GM18517 (cell line): ENCODE measurements around the gene IDH3A.
A peak's percentile ranks its signal among the peaks of the same experiment; 100 is the strongest.

Source experiments
- ATAC-seq: cut with Tn5 transposase; IDR thresholded peaks from one replicate; pipeline ENCODE4 v1.9.1; 2021; ENCODE audit warnings: mild to moderate bottlenecking, moderate library complexity; ENCODE audit not compliant: unreplicated experiment

IDH3A gene

DNA sequence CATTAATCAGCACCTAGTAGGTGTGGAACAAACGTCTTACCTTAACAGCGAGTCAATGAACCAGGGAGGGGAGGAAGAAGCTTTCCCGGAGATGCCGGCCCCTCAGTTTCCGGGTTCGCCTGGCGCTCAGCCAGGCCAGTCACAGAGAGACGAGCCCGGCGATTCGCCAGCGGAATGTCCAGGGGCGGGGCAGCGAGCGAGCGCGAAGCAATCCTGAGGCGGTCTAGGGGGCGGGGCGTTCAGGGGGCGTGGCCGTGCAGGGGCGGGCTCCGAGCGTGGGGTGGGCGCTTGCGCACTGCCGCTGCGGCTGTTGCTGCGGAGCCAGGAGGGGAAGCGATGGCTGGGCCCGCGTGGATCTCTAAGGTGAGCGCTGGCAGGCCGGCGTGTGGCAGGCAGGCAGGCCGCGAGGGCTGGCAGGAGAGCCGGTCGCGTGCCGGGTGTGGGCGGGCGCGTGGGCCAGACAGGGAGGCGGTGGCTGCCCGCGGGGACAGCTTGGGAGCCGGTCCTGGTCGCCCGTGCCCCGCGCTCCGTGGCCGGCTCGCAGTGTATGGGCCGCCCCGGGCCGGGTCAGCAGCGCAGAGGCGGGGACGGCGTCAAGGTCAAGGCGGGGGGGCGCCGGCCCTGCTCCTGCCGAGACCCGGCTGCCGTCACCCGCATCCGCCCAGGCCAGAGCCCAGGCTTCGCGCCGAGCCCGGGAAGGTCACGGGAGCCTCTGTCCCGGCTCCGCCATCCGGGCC lies at the start of gene IDH3A:
TSS of gene IDH3A (plus strand) at position 295 of the 737 bp plus-strand sequence. CDS start at position 337, 42 bp downstream.
- peak; percentile 68 for ATAC-seq

DNA sequence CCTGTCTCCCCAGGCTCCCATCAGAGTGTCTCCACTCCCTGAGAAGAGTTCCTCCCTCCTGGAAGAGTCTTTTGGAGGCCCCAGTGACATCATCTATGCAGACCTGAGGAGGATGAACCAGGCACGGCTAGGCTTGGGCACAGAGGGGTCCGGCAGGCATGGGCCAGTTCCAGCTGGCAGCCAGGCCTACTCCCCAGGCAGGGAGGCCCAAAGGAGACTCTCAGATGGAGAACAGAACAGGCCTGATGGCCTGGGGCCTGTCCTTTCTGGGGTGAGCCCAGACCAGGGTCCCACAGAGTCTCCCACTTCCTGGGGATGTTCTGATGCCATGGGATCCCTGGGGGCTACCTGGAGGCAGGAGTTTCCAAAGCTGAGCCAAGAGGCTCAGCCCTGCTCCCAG lies 48.3 kb upstream of the IDH3A start:
- ATAC-seq: no peak

DNA sequence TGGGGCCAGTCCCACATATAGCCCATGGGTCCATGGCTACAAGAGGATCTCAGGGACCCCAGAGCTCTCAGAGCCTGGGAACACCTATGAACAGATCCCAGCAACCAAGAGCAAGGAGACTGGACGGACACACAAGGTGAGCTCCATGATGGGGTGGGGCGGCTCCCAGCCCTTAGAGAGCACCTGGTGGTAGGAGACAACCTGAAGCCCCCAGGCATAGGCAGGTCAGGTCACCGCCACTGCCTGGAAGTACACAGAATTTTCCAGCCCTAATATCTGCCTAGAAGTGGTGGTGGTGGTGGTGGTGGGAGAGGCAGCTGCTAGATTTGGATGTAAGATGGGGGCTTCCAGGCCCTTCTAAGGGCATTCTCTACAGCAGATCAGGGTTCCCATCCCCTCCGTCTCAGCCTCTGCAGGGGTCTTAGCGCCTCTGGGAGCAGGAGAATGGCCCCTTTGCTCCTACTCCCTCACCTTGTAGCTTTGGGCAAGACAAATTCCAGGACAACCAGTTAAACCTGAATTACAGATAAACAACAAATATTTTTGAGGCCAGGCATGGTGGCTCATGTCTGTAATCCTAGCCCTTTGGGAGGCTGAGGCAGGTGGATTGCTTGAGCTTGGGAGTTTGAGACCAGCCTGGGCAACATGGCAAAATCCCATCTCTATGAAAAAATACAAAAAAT lies 47.6 kb upstream of the IDH3A start:
- ATAC-seq: no peak

DNA sequence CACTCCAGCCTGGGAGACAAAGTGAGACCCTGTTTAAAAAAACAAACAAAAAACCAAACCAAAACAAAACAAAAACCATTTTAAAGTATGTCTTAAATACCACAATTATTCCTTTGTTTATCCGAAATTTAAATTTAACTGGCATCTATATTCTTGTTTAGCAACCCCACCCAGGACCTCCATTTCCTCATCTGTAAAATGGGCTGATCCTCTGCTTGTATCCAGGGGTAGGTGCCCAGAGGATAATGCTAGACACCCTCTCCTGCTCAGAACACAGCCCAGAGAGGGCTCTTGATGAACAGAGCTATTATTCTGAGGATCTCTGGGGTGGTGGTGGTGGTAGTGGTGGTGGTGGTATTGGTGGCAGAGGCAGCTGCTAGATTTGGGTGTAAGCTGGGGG lies 47.0 kb upstream of the IDH3A start:
- no peak for ATAC-seq

DNA sequence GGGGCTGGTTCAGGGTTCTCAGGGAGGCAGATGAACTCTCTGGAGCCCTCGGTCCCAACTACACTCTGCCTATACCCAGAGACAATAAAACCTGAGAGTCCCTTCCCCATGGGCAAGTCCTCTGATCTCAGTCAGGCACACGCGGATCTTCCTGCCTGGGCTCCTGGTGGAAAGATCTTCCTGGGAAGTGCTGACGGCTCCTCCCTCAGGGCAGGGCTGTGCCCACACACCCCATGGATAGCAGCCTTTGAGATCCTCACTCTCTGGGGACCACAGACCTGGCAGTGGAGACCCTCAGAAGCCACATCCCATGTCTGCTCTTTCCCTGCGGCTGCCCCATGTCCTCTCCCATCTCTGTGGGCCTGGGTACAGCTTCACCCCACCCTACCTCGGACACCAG lies 46.4 kb upstream of the IDH3A start:
- ATAC-seq: no peak

DNA sequence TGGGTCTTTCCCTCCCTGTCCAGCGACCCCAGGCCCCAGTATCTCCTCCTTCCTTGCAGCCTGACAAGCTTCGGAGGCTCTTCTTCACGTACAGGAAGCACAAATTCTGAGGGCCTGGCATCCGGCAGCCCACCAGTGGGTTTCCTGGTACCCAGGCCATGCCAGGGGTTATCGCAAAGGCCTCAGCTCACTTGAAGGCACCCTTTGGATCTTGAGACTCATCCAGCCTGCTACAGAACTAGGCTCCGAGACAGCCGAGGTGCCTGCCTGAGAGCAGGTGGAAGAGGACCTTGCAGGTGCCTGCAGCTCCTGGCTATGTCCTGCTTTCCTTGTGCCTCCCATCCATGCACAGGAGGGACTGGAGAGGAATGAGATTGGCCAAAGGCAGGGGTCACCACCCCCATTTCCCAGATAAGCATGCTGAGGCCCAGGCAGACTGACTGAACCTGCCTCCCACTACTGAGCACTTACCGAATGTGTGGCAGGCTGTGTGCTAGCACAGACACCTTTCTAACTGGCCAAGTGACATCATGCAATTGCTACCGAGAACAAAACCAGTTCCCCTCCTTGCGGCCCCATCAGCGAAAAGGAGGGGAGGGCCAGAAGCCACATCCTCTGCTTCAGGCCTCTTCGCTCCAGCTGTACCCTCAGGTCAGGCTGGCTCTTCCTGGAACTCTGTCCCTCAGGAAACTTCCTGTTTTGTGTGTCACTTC lies 45.6 kb upstream of the IDH3A start:
- ATAC-seq: peak; percentile 68

DNA sequence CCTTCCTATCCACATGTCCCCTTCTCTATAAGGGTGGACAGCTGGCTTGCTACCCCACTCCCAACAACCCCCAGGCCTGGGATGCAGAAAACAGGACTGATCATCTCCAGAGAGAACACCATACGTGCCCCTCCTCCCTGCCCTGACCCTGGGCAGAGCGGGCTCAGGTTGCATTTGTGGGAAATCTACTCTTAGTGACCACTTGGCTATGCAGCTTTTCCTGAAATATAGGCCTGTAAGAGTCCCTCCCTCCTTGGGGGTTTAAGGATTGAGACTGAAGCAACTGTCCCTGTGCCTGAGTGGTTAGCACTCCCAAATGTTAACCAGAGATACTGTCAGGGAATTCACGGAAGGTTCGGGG lies 45.1 kb upstream of the IDH3A start:
- no peak for ATAC-seq

DNA sequence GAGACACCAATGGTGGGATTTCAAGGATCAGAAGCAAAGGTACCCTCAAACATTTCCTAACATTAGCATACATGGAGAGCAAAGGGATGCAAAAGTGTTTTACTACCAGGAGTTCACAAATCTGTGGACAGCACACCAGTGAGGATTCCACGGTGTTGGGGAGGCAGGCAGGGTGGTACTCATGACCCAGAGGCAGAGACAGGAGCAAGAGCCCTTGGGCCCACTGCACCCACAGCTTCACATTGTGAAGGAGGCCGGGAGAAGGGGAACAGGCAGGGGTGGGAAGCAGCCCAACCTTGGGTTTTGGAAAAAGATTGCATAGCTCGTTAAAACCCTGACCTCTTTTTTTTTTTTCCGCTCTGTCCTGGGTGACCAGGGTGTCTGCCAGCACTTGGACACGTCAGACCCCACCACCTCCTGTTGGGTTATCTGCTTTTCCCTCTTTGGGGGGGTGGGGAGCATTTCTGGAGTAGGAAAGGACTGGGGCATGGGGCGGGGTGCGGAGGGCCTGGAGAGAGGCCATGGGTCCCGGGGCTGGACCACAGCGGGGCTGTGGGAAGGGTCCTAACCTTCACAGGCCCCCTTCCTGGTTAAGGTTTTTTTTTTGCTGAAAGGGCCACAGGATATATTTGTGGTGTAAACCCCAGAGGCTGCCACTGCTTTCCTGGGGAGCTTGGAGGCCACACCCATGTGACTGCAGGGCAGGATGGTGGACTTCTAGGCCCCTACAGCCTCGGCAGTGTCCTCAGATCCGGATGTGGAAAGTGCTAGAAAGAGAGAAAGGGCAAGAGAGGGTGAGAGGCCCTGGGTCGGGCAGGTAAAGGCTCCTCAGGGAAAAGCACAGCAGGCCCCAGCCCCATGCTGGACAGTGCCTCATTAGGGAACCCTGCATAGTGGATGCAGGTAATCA lies 44.3 kb upstream of the IDH3A start:
- no peak for ATAC-seq

DNA sequence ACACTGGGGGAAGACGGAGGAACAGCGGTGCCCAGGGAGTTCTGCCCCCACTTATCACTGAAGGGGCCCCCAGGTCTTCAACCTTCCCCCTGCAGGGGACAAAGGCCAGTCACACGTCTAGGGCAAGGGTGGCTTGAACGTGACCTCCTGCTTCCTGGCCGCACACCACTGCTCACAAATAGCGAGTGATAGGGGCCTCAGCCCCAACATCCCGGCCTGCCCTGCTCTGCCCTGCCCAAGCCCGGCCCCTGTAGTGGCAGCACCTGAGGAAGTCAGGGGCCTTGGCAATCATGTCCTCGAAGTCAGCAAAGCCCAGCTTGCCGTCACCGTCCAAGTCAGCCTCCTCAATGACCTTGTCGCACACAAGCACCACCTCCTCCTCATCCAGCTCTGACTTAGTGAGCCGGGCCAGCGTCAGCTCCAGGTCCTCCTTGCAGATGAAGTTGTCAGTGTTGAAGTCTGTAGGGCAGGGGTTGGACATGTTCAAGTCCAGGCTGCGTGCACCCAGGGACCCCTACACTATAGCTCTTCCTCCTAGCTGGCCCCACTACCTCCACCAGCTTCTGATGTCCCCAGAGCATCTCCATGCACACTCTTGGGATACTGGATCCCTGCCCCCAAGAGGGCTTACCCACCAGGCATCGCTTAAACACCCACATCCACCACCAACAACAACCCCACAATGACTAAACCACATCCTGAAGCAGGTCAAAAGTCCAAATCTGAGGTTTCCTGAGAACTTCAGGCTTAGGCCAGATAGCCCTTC lies 43.5 kb upstream of the IDH3A start:
- ATAC-seq: no peak

DNA sequence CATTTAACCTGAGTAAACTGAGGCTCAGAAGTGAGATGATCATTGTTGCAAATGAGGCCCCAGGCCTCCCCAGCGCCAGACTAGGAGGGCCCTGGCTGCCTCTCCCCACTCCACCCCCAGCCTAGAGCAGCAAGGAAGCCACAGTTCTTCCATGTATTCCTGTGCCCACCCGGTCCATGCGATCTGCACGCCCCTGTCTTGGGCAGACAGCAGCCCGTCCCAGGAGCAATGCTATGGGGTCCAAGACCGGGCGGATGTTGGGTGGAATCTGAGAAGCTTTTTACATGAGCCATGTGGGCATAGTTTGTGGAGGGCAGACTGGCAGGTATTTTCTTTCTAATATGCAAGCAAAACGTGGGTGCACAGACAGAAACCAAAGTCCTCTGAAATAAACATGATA lies 41.7 kb upstream of the IDH3A start:
- no peak for ATAC-seq

DNA sequence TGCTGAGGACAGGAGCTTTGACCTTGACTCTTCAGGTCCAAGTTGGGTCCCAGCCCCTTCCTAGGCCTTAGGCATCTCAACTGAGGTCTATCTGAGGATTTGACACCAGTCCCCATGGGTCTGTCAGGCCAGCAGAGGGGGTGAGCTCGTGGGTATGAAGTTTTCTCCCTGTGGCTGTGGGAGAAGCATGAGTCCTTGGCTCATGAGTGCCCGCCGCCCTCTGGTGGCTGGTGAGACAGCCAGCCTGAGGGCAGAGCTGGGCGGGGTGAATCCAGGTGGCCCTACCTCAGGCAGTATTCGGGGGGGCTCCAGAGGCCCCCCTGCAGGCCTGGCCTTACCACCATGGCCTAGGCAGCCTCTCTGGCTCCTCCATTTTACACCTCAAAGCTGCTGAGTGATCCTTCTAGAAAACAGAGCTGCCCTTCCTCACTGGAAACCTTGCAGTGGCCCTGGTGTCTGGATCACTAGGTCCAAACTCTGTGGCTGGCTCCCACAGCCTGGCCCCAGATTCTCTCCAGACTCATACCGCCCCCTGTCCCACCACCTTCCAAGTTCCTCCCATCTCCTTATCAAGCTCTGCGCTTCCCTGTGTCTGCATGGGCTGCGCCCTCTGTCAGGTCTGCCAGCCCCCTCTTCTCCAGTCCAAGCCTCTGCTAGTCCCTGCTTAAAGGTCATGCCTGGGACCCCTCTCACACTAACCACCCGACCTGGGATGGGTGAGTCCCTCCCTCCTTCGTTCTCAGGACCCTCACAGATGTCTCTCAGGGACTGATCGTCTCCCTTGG lies 40.7 kb upstream of the IDH3A start:
- no peak for ATAC-seq

DNA sequence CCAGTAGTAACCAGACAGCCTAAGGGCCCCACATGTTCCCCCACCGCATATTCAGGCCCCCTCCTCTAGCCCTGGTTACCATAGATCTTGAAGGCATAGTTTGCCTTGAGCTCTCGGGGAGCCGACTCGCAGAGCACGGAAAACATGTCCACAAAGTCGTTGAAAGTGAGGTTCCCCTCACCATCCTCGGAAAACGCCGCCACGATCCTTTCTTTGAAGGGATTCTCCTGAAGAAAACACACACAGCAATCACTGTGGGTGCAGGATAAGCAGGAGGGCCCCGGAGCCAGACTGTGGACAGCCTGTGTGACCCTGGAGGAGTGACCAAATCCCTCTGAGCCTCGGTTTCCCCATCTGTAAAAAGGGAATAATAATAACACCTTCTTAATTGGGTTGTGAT lies 40.0 kb upstream of the IDH3A start:
- no peak for ATAC-seq

DNA sequence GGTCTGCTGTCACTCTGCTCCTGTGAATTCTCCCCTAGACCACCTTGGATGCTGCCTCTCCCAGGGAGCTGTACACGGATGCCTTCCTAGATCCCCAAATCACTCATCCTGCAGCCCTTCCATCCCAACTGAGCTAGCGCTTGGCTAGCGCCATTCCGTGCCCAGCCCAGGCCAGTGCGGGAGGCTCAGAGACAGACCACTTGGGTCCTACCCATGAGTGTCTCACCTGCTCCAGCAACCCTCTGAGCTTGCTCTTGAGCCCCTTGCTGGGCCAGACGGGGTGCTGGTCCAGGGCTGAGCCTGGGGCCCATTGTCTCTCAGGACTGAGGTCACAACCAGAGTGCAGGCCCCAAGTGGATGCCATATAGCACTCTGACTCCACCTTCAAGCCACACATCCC lies 39.1 kb upstream of the IDH3A start:
- ATAC-seq: no peak

DNA sequence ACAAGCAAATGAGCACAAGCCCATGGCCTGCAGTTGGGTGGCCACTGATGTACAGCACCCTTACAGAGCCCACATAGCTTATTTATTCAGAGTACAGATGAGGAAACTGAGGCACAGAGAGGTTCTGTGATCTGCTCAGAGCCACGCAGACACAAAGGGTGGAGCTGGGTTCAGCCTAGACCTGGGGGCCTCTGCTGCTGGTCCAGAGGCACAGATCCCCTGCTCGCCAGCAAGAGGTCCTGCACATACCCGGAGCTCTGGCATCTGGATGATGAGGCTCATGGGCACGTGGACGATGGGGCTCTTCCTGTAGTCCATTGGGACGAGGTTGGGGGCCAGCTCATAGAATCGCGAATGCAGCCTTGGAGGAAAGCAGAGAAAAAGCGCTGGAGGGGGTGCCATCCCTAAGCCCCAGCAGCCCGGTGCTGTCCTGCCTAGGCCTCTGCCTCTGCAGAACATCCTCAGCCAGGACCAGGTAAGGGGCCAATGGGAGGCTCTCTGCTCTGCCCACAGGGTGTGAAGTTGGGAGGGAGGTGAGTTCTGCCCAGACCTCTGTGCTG lies 38.2 kb upstream of the IDH3A start:
- no peak for ATAC-seq

DNA sequence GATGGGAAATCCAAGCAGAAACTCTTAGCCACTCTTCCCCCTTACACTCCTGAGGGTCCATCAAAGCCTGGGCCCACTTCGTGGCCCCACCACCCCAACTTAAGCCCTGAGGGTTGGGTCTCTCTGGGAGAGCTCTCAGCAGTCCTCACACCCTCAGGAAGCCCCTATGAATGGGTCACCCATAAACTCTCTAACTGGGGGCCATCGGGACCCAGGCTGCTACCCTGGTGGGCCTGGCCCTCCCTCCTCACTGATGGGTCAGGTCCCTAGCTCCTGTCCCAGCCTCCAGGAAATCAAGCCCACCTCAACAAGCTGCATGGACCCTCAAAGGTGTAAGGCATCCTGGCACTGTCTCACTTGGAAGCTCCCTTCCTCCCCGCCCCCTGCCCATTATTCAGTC lies 37.4 kb upstream of the IDH3A start:
- no peak for ATAC-seq

DNA sequence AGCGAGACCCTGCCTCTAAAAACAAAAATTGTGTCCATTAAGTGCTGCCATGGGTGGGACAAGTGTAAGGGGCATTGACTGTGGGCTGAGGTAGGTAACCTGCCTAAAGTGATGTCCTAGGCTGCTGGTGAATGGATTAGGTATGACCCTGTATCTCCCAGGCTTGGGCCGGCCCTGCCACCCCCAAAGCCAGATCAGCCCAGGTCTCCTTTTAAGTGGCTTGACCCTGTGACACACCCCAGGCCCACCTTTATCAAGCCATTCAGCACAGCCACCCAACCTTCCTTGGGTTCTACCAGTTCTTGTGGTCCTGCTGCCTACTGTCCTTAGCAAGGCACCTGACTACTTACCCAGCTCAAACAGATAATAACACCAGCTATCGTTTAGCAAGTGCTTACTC lies 36.6 kb upstream of the IDH3A start:
- no peak for ATAC-seq

DNA sequence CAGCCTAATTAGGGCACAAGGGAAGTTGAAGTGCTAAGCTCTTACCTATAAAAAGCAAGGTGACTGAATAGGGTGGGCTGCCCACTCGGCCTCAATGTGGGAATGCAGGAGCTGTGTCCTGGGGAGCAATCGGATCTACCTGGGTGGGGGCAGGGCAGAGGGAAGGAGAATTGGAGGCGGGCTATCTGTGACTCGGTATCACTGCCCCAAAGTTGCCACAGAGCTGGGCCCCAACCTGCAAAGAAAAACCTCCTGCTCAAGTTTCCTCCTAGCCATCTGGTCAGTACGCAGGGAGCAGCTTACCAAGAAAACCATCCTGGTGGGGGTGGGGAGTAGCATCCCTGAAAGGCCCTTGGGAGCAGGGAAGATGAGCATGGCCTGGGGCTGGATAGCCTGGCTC lies 28.6 kb upstream of the IDH3A start:
- no peak for ATAC-seq

DNA sequence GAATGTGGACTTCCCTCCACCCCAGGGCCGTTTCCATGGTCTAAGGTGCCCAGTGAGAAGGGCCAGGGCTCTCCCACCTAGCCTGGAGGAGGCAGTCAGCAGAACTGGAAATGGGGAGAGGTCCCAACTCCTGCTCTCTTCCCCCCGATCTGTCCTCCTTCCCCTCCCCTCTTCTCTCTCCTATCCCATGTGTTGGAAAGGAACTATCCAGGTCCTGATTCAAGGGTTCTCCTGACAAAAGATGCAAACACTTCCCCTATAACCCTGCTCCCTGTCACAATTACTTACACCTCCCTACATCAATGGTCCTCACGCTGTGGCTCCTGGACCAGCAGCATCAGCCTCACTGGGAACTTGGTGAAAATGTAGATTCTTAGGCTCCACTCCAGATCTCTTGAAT lies 23.9 kb upstream of the IDH3A start:
- ATAC-seq: no peak

DNA sequence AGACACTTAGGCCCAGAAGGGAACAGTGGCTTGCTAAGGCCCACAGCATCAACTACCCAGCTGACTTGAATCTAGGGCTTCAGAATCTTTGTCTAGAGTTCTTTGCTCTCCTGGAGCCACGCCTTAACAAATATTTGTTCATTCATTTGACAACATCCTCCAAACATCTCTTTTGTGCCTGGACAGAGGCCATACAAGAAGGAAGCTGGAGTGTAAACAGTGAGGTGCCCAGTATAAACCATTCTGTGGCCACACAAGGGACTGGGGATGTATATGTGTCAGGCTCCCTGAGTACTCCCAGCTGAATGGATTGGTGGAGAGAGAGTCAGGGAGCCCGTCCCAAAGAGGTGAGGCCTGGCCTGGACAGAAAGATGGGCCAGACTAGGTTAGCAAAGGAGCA lies 21.3 kb upstream of the IDH3A start:
- no peak for ATAC-seq
